Left lobe of liver (tissue), 2 donors: ENCODE measurements around the gene CHCHD6. TPM values are rescaled to one million over a fixed set of nuclear protein-coding genes. Genes with fewer than 3 reads are reported as not detected.

Experiments used
- ATAC-seq: fragments of 200-7000 bp; cut with Tn5 transposase; one replicate; pipeline ENCODE4 v1.9.1; 2020; ENCODE audit warnings: mild to moderate bottlenecking, moderate library complexity
- DNase-seq: peaks from one replicate; pipeline ENCODE4 v3.0.0-alpha.2; 2020; ENCODE audit warnings: low spot score
- total RNA-seq: library from RNA; stranded (reverse); gene quantifications from one replicate; pipeline ENCODE4 v1.2.1, GENCODE V29; 2021
- donor health status: DM: no; HTN: no; CAD: no; lungs with moderate emphysema.
- donor health status: DM: no; HTN: yes; CAD: no.

CHCHD6 gene
- total RNA-seq, 1 donor from 2014 or later, result 3.8 TPM

DNA sequence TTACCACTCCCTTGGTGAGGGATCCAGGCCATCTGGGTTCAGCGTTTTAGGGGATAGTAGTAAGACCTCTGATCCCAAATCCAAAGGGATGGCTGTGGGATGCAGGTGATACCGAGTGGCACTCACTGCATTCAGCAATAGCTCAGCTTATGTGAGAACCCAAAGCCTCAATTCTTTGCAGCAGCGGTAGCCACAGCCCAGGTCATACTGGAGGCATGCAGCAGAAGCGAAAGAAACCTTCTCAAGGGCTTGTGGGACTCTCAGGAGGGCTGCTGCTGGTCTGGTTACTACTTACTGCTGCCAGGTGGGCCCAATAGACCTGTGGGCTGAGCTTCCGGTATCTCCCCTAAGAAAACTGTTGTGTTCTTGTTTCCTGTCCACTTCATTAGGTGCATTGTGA is 38.0 kb downstream of the CHCHD6 start:
- DNase-seq (no peak), ATAC-seq (no peak)

DNA sequence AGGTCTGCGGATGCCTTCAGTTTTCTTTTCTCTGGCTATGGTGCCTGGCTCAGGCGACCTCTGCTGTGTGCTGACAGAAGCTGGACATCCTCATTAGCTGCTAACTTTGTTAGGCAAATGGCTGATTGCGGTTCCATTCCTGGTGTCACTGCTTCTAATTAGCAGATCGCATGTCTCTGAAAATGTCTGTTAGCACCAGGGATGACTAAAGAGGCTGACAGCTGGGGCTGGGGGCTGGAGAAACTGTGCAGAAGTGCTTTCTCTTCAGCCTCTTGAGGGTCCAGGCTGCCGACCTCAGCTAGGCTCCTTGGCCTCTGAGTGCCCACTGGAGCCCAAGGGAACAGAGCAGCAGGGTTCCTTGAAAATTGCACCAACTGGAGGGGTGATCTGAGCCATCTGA is 39.3 kb downstream of the CHCHD6 start:
- ATAC-seq (no peak), DNase-seq (peak; percentile 32)

- DNase-seq (peak; percentile 32), ATAC-seq (no peak)
Measured at GRCh38 chr3:126743781-126744180, 39.7 kb downstream of the CHCHD6 start.

DNA sequence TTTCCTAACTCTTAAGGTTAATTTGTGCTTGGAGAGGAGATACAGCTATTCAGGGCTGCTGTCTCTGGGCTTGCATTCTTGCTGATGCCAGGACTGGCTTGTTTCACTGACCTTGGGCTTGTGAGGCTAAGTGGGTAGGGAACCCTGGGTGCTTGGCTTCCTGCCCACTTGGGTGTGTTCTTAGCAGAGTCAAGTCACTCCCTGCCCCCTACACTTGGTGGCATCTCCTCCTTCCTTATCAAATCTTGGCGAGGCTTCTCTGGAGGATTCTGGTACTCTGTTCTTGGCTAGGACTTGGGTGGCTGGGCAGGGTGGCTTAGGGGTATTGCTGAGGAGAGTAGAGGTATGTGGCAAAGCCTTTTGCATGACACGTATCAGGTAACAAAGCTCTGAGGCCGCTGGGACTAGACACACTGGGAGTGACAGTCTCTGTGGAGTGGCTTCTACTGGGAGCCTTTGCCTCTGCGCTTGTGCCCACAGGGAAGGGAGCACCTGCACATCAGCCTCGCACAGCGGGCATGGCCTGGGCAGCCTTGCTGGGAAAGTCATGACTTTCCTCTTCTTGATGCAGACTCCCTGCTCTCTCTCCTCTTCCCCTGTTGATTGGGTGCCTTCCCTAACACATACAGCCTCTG is 41.8 kb downstream of the CHCHD6 start:
- DNase-seq, result no peak
- peak; percentile 25 for ATAC-seq

DNA sequence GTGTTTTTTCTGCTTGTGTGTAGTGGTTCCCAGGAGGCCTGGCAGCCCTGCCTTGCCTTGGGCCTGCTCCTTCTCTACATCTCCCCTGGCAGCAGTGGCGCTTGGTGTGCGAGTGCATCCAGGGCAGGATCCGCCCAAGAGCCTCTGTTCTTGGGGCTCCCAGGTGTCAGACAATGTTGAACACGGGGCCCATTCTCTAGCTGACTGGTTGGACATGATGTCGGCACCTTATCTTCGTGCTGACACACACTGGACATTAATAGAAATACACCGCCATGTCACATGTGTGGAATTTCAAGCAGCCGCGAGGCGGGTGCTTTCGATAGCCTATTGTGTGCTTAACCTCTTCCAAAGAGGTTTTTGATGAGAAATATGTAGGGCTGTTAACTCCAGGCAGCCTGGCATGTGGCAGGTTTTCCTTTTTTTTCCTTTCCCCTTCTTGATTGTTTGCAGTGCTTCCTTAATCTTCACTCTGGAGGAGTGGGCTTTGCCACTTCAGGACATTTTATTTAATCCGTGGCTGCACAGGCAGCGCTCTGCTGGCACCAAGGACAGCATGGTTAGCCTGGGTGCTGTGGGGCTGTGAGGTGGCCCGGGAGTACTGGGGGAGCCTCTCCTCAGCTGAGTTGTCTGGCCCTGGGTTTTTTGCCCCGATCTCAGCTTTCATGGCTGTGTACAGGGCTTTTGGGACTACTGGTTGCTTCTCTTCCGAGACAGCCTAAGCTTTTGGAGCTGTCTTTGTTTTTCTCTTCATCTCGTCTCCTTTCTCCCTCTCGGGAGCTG is 42.5 kb downstream of the CHCHD6 start:
- DNase-seq, result no peak
- ATAC-seq, result no peak

DNA sequence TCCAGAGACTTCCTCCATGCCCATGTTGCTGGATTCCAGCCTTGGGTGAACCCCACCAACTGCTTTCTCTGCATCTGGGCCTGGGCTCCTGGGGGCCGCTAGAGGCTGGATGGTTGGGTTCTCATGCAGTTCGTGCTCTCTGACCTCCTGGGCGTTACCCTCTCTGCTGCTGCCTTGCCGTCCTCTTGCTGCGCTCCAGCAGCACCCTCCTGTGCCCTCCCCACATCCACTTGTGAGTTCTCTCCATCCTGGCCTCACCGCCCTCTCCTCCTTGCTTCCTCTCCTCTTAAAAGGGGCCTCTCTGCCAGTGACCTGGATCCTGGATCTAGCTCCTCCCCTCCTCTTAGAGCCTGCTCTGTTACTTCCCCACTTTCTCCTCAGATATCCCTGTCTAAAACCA is 43.7 kb downstream of the CHCHD6 start:
- ATAC-seq, result no peak
- no peak for DNase-seq

DNA sequence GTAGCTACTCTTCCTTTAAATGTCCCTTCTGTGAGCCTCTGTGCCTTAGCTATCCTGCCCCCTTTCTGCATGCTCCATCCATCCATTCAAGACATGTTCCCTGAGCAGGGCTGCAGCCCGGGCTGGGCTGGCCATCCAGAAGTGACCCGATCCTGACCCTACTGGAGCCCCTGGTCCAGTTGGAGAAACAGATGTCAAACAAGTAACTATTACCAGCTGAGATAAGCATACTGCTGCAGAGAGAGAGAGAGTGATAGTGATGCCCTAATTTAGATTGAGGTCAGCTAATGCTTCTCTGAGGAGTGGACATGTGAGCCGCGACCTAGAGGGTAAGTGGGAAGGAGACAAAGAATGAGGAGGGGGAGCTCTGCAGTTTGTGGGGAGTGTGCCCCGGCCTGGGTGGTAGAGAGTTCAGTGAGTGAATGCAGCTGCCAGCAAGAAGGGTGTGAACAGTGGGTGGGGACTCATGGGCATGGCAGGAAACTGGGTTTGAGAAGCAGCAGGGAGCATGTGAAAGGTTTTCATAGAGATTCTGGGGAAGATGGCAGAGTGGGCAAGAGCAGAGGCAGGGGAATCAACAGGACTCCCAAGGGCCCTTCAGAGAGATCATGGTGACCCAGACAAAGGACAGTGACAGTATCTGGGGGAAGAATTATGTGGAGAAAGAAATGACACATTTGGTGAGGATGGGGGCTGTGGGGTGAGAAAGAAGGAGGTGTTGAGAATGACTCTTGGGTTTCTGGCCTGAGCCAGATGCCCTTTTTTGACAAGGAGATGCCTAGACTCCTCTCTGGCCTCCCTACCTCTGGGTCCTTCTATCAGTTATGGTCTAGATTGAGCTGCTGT is 44.9 kb downstream of the CHCHD6 start:
- ATAC-seq (no peak), DNase-seq (no peak)

DNA sequence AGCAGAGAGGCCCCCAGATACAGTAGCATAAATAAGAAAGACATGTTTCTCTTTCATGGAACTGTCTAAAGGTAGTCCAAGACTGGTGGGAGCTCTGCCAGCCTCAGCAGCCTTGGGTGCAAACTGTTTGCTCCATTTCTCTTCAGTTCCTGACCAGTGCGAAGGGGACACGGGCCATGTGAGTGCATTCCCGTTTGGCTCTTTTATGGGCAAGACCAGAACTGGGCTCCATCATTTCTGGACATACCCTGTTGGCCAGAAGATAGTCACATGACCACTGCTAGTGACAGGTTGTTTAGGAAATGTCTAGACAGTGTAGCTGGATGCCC is 45.5 kb downstream of the CHCHD6 start:
- DNase-seq (no peak), ATAC-seq (no peak)

DNA sequence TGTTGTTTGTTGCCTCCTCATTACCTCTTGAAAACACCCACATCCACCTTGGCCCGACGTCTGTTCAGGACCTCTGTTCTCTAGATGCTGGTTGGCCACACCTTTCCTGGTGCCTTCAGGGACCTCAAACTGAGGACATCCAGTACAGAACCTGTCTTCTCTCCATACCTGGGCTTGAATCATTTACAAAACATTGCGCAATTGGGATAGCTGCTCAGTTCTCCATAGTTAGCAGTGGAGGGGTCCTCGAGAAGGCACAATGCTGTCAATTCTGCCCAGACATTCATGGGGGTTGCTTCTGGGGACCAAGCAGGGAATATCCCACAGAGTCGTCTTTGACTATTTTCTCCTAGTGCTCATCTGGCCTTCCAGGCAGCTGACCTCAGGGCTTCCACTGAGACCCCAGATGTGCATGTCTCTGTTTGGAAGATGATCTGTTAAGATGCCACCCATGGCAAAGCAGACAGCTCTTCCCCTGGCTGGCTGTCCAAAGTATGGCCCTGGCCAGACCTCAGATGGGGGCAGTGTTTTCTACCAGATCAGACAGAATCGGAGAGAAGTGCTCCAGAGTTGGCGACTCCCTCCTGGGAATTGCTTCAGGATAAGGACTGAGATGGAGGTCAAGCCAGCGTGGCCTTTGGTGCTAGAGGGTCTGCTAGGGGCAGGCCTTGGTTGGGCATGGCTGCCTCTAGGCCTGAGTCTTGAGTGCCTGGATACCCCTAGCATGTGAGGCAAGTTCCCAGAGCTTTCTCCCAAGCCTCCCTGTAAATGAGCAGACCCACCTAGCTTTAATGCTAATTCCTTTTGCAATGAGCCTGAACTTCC is 46.1 kb downstream of the CHCHD6 start:
- ATAC-seq (no peak), DNase-seq (peak; percentile 32)

- peak; percentile 11 for DNase-seq
- no peak for ATAC-seq
Measured at GRCh38 chr3:126750756-126751121, 46.7 kb downstream of the CHCHD6 start.

DNA sequence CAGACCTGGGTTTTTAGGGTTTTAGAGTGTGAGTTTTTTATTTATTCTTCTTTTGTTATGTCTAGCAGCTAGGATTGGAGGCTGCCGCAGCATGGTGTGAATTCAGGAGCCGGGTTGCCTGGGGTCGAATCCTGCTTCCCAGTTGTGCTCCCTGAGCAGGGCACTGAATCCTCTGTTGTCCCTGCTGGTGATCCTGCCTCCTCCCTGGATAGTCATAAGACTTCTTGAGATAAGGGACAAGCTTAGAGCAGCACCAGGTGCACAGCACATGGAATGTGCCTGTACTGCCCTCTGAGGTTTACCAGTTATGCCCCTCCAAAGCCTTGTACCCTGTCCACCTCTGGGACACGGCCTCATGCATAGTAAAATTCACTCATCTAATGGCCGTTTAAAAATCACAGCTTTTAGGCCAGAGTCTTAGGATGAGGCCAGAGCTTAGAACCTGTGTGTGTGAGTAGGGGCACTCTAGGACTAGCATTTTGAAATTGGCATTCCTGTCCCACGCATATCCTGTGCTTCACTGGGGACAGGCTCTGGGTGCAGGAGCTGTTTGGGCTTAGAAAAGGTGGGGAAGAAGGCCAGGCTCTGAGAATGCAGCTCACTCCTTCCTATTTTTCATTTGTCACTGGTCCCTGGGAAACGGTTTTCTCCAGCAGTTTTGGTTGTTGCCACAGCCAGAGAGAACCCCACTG is 47.7 kb downstream of the CHCHD6 start:
- peak; percentile 30 for DNase-seq
- ATAC-seq, result peak; percentile 12

- DNase-seq (peak; percentile 67), ATAC-seq (peak; percentile 96)
Measured at GRCh38 chr3:126752303-126753190, 48.5 kb downstream of the CHCHD6 start.

DNA sequence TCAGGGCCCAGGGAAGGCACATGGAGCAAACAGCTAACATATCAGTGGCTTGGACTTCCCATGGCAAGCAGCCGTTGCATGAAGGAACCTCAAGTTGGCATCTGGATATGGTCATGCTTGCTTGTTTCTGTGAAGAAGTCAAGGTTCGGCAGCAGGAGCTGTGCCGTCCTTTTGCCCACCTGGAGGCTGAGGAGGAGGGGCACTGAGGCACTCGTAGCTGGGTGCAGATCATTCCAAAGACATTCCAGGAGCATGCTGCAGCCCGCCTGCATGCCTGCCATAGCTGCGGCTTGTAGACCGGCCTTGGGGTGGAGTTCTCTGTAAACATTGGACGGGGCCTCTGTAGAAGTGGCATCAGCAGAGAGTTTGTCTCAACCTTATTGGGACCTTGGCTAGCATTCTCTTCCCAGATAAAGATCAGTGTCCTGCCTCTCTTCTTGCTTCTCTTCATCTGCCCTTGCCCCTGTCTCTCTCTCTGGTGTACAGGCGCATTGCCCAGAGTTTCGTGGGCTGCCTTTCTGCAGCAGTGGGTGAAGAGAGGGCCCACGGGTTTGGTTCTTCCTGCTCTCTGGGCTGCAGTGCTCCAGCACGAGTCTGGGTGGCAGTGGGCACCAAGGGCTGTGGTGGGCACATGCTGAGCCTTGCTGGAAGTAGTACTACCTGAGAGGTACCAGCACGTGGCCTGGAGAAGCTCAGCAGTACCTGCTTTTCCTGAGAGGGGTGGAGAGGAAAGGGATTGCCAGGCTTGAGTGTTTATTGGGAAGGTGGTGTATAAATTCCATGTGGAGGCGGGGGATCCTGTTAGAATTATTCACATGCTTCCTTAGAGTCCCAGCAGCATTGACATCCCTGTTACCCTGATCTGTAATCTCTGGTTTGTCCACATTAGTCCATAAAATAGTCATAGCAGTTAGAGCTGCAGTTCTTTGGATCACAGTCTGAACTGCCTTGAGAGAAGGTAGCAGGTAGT is 49.4 kb downstream of the CHCHD6 start:
- no peak for ATAC-seq
- DNase-seq, result no peak

- DNase-seq (no peak), ATAC-seq (no peak)
Measured at GRCh38 chr3:126755866-126756265, 51.8 kb downstream of the CHCHD6 start.

- ATAC-seq, result no peak
- DNase-seq, result no peak
Measured at GRCh38 chr3:126758026-126758425, 54.0 kb downstream of the CHCHD6 start.

GRCh38 chr3:126758882-126759281 is 54.8 kb downstream of the CHCHD6 start:
- no peak for DNase-seq
- ATAC-seq, result no peak

- ATAC-seq (no peak), DNase-seq (no peak)
Measured at GRCh38 chr3:126760541-126760940, 56.5 kb downstream of the CHCHD6 start.

DNA sequence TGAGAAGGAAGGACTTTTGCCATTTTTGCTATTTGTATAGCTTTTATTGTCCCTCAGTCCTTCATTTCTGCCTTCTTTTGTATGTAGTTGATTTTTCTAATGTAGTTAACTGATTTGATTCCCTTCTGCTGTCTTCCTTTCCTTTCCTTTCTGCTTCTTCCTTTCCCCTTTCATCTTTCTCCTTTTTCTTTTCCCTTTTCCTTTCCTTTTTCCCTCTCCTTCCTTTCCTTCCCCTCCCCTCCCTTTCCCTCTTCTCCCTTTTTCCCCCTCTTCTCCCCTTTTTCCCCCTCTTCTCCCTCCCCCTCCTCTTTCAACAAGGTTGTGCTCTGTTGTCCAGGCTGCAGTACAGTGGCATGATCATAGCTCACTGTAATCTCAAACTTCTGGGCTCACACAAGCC is 59.0 kb downstream of the CHCHD6 start:
- DNase-seq (no peak), ATAC-seq (no peak)
